Neural progenitor cell (in vitro differentiated cells): ENCODE data around the gene BAIAP3. TPM values are rescaled to one million over a fixed set of nuclear protein-coding genes. Genes with fewer than 3 reads are reported as not detected.

Experiments
- DNase-seq: peaks from one replicate; pipeline ENCODE4 v3.0.0-alpha.2; 2016; ENCODE audit warnings: low spot score
- H2AFZ ChIP-seq: fragments of 200-600 bp; sonication (generic); replicated peaks from 2 replicates; pipeline ENCODE4 v1.6.1; 2016; ENCODE audit warnings: antibody characterized with exemption
- H3F3A ChIP-seq: fragments of 200-600 bp; sonication (generic); 2 replicates; pipeline ENCODE4 v1.6.1; 2016; ENCODE audit warnings: antibody characterized with exemption, low read depth
- H3K27ac ChIP-seq: fragments of 200-600 bp; sonication (generic); 2 replicates; pipeline ENCODE4 v1.5.1; 2016; ENCODE audit warnings: mild to moderate bottlenecking
- H3K27me3 ChIP-seq: fragments of 200-600 bp; sonication (generic); 2 replicates; pipeline ENCODE4 v1.6.1; 2016; ENCODE audit warnings: mild to moderate bottlenecking, moderate library complexity
- H3K36me3 ChIP-seq: fragments of 200-600 bp; sonication (generic); 2 replicates; pipeline ENCODE4 v1.5.1; 2016
- H3K4me1 ChIP-seq: fragments of 200-600 bp; sonication (generic); 2 replicates; pipeline ENCODE4 v1.6.1; 2016; ENCODE audit warnings: mixed run types
- H3K4me2 ChIP-seq: fragments of 200-600 bp; sonication (generic); 2 replicates; pipeline ENCODE4 v1.6.1; 2016
- H3K4me3 ChIP-seq: fragments of 200-600 bp; sonication (generic); 2 replicates; pipeline ENCODE4 v1.5.1; 2016
- H3K79me2 ChIP-seq: fragments of 200-600 bp; sonication (generic); 2 replicates; pipeline ENCODE4 v1.6.1; 2016; ENCODE audit warnings: low read depth
- H3K9ac ChIP-seq: fragments of 200-600 bp; sonication (generic); 2 replicates; pipeline ENCODE4 v1.6.1; 2016
- H3K9me3 ChIP-seq: fragments of 200-600 bp; sonication (generic); 2 replicates; pipeline ENCODE4 v1.5.1; 2016; ENCODE audit warnings: low read depth
- H4K20me1 ChIP-seq: fragments of 200-600 bp; sonication (generic); 2 replicates; pipeline ENCODE4 v1.6.1; 2016; ENCODE audit warnings: low read depth
- H3K27ac Mint-ChIP-seq: 3 replicates; pipeline ENCODE4 v1.8.0; 2021; ENCODE audit warnings: mixed read lengths
- H3K27me3 Mint-ChIP-seq: 2 replicates; pipeline ENCODE4 v1.8.0; 2022; ENCODE audit warnings: low read depth, mild to moderate bottlenecking, inconsistent platforms, moderate library complexity, mixed read lengths; ENCODE audit not compliant: insufficient read depth
- H3K36me3 Mint-ChIP-seq: 3 replicates; pipeline ENCODE4 v1.8.0; 2021; ENCODE audit warnings: mixed read lengths
- H3K4me1 Mint-ChIP-seq: 3 replicates; pipeline ENCODE4 v1.8.0; 2021; ENCODE audit warnings: mixed read lengths
- H3K4me3 Mint-ChIP-seq: 3 replicates; pipeline ENCODE4 v1.8.0; 2021; ENCODE audit warnings: mild to moderate bottlenecking, moderate library complexity, mixed read lengths
- H3K9me3 Mint-ChIP-seq: 3 replicates; pipeline ENCODE4 v1.8.0; 2020; ENCODE audit warnings: mixed read lengths
- CTCF ChIP-seq: fragments of 200-600 bp; sonication (generic); IDR thresholded peaks from 2 replicates; pipeline ENCODE4 v1.5.1; 2017; ENCODE audit warnings: antibody characterized with exemption, mild to moderate bottlenecking
- EZH2 ChIP-seq: fragments of 200-600 bp; sonication (generic); IDR thresholded peaks from 2 replicates; pipeline ENCODE4 v1.6.1; 2017; ENCODE audit warnings: antibody characterized with exemption, mild to moderate bottlenecking, moderate library complexity
- EZH2phosphoT487 ChIP-seq: fragments of 200-600 bp; sonication (generic); IDR thresholded peaks from 2 replicates; pipeline ENCODE4 v1.6.1; 2017; ENCODE audit warnings: antibody characterized with exemption
- total RNA-seq: library from RNA; depleted of rRNA; stranded (reverse); fragments of >200 nt; gene quantifications from 2 replicates; pipeline ENCODE4 v1.2.3, GENCODE V29; 2015; ENCODE audit warnings: low replicate concordance

The BAIAP3 gene
- total RNA-seq, 1 donor from 2014 or later = 0.34 TPM

GRCh38 chr16:1300664-1301476 is 32.6 kb upstream of the BAIAP3 start:
- Mint-ChIP-seq H3K36me3 (no peaks in the 10 kb centered on the region), H3K27me3 (peaks cover 12% of the 10 kb centered on the region), H3K4me3 (no peak overlapping the region), H3K27ac (no peak overlapping the region), H3K4me1 (peaks cover 6% of the 10 kb centered on the region), H3K9me3 (no peaks in the 10 kb centered on the region)
- Histone ChIP-seq H3F3A (no peaks in the 10 kb centered on the region), H3K27ac (no peak overlapping the region), H3K36me3 (no peaks in the 10 kb centered on the region), H2AFZ (no peak overlapping the region), H3K9ac (no peak overlapping the region), H4K20me1 (no peaks in the 10 kb centered on the region), H3K4me3 (no peak overlapping the region), H3K9me3 (no peaks in the 10 kb centered on the region), H3K4me1 (peaks cover 3% of the 10 kb centered on the region), H3K4me2 (peak overlapping the region; percentile 51), H3K27me3 (peaks cover 30% of the 10 kb centered on the region), H3K79me2 (no peaks in the 10 kb centered on the region)
- TF ChIP-seq EZH2 (no peak), CTCF (peak; percentile 82)
- peak; percentile 84 for DNase-seq

- Histone ChIP-seq H3K4me1 (peaks cover 3% of the 10 kb centered on the region), H2AFZ (no peak overlapping the region), H3K27ac (no peak overlapping the region), H3K27me3 (peaks cover 30% of the 10 kb centered on the region), H3F3A (no peaks in the 10 kb centered on the region), H4K20me1 (no peaks in the 10 kb centered on the region), H3K9ac (no peak overlapping the region), H3K79me2 (no peaks in the 10 kb centered on the region), H3K36me3 (no peaks in the 10 kb centered on the region), H3K4me2 (no peak overlapping the region), H3K4me3 (no peak overlapping the region), H3K9me3 (no peaks in the 10 kb centered on the region)
- Mint-ChIP-seq H3K36me3 (no peaks in the 10 kb centered on the region), H3K27ac (peak overlapping the region; percentile 85), H3K27me3 (peaks cover 12% of the 10 kb centered on the region), H3K4me3 (no peak overlapping the region), H3K9me3 (no peaks in the 10 kb centered on the region), H3K4me1 (peaks cover 6% of the 10 kb centered on the region)
- no peak for DNase-seq
- TF ChIP-seq CTCF = no peak
- TF ChIP-seq EZH2phosphoT487 = no peak
- no peak for TF ChIP-seq EZH2
Measured at GRCh38 chr16:1301562-1301961, 31.9 kb upstream of the BAIAP3 start.

GRCh38 chr16:1305823-1306222 is 27.6 kb upstream of the BAIAP3 start:
- TF ChIP-seq EZH2 = no peak
- no peak for TF ChIP-seq EZH2phosphoT487
- TF ChIP-seq CTCF = no peak
- no peak overlapping the region for H3K27ac Mint-ChIP-seq

More at GRCh38 chr16:1305823-1306222, 27.6 kb upstream of the BAIAP3 start:
- Mint-ChIP-seq H3K36me3 (peaks cover 7% of the 10 kb centered on the region), H3K4me1 (peaks cover 14% of the 10 kb centered on the region), H3K4me3 (no peak overlapping the region), H3K27me3 (peaks cover 11% of the 10 kb centered on the region), H3K9me3 (no peaks in the 10 kb centered on the region)
- Histone ChIP-seq H3K4me2 (no peak overlapping the region), H2AFZ (no peak overlapping the region), H3K27me3 (peaks cover 11% of the 10 kb centered on the region), H4K20me1 (peaks cover 10% of the 10 kb centered on the region), H3K4me3 (no peak overlapping the region), H3K4me1 (peaks cover 4% of the 10 kb centered on the region), H3K27ac (no peak overlapping the region), H3K9ac (no peak overlapping the region), H3K79me2 (peaks cover 11% of the 10 kb centered on the region), H3K36me3 (no peaks in the 10 kb centered on the region), H3K9me3 (no peaks in the 10 kb centered on the region), H3F3A (peaks cover 8% of the 10 kb centered on the region)
- DNase-seq = no peak
